ENCODE measurements around the gene RAMACL.

The RAMACL gene

DNA sequence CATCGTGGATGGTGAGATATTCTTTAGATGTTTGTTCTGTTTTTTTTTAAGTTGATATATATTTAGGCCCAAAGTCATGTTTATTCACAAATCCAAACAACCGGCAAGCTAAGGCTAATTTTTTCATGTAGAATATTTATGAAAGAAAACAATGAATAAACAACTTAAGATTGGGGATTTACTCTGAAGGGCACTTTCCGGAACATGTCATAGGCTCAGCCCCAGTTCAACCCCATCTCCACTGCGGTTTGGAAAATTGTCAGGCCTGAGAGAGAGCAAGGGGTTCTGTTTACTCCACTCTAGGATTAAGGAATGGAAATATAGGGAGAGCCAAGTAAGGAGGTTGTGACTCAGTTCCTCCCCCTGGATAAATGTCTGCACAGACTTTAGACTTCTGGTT lies 22.3 kb upstream of the RAMACL start:
- CTCF ChIA-PET: no interaction called here
- POLR2A ChIA-PET: no interaction called here
- DNase-seq (ENCODE audit: low read depth, low spot score): no peak
- no peak overlapping the region for H3K4me3 ChIP-seq (ENCODE audit: low read depth, low read length)
- TF ChIP-seq, protein P1, sequence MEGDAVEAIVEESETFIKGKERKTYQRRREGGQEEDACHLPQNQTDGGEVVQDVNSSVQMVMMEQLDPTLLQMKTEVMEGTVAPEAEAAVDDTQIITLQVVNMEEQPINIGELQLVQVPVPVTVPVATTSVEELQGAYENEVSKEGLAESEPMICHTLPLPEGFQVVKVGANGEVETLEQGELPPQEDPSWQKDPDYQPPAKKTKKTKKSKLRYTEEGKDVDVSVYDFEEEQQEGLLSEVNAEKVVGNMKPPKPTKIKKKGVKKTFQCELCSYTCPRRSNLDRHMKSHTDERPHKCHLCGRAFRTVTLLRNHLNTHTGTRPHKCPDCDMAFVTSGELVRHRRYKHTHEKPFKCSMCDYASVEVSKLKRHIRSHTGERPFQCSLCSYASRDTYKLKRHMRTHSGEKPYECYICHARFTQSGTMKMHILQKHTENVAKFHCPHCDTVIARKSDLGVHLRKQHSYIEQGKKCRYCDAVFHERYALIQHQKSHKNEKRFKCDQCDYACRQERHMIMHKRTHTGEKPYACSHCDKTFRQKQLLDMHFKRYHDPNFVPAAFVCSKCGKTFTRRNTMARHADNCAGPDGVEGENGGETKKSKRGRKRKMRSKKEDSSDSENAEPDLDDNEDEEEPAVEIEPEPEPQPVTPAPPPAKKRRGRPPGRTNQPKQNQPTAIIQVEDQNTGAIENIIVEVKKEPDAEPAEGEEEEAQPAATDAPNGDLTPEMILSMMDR (IDR thresholded peaks at IDR 0.05; ENCODE audit: insufficient read depth, low read length, missing control alignments): no peak

DNA sequence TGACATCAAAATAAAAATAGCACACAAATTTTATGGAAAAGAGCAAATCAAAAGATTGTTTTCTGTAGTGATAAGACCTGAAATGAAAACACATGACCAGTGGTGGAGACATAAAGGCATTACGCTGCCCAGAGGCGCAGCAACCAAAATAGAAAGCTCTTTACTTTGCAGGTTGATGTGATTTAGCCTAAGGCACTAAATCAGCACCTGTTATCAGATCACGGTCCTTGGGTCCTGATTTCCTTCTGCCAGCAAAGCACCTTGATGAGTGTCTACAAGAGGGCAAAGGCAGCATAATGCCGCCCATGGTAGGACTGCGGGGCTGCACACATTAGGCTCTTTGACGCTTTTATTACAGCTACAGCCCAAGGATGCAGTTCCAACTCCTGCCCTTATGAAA lies 19.3 kb upstream of the RAMACL start:
- ChIA-PET POLR2A (no interaction called here), CTCF (interaction anchor here (0.8 kb wide), 1 partner anchor 14 kb away, joined by 3 read pairs; no protein-coding TSS in a partner anchor)
- no peak for DNase-seq (ENCODE audit: low read depth, low spot score)
- TF ChIP-seq, protein P1 (IDR thresholded peaks at IDR 0.05; ENCODE audit: insufficient read depth, low read length, missing control alignments): no peak
- no peak overlapping the region for H3K4me3 ChIP-seq (ENCODE audit: low read depth, low read length)

DNA sequence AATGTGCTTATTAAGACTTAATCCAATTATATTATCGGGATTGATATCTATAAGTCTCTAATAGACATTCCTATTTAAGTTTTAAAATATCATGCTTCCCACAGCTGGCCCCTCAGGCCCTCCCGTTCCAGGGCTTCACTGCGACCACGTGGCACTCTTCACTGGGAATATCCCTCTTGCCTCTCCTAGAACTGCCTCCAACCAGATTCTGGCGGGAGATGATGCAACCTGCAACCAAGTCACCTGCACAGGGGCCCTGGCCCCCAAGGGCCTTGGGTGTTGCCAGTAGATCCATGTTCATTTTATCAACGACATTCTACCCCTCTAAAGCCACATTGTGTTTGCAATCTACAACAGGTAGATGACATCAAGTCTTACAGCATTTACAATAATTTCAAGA lies 18.4 kb upstream of the RAMACL start:
- TF ChIP-seq, protein P1 (IDR thresholded peaks at IDR 0.05; ENCODE audit: insufficient read depth, low read length, missing control alignments): no peak
- POLR2A ChIA-PET: no interaction called here
- DNase-seq (ENCODE audit: low read depth, low spot score): no peak
- H3K4me3 ChIP-seq (ENCODE audit: low read depth, low read length): no peak overlapping the region
- CTCF ChIA-PET: no interaction called here

DNA sequence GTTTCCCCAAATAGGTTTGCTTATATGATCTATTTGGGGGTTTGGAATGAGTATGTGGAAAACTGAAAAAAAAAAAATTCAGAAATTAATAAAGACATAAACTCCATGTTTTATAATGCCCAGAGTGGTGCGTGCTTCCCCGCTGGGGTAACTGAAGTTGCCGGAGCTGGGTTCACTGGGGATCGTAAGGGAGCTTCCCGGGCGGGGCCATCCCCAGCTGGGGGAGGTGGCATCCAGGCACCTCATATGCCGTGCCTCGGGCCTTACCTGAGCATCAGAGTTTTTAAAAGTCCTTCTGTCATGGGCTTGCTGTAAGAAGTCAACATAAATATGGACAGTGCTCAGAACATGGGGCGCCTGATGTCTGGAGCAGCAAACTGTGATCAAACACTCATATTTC lies 17.9 kb upstream of the RAMACL start:
- no peak overlapping the region for H3K4me3 ChIP-seq (ENCODE audit: low read depth, low read length)
- TF ChIP-seq, protein P1 (IDR thresholded peaks at IDR 0.05; ENCODE audit: insufficient read depth, low read length, missing control alignments): no peak
- ChIA-PET CTCF (no interaction called here), POLR2A (no interaction called here)
- no peak for DNase-seq (ENCODE audit: low read depth, low spot score)

DNA sequence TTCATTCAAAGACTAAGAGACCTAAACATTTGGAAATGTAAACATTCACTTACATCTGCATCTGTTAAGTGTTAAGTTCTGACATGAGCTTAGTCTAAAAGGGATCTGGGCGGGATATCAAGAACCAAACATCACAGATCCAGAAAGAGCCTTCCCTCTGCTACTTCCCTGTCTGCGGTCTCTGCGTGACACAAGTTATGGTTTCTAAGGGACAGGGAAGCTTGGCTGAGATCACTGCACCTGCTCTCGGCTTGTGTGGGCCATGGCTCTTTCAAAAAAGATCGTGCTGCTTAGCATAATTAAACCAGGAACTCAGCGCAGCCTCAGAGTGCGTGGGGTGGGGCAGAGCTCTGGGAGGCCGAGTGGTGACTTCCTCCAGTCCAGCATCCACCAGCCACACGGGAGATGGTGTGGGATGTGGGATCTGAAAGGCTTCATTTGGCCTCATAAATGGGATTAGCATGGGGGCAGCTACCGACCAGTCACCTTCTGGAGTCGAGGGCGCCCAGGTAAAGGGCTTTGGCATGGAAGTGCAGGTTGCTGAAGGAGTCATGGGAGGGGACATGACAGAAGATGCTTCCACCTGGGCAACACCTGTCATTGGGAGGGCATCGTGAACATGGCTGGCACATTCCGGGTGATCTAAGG lies 16.7 kb upstream of the RAMACL start:
- POLR2A ChIA-PET: no interaction called here
- H3K4me3 ChIP-seq (ENCODE audit: low read depth, low read length): no peak overlapping the region
- DNase-seq (ENCODE audit: low read depth, low spot score): no peak
- TF ChIP-seq, protein P1 (IDR thresholded peaks at IDR 0.05; ENCODE audit: insufficient read depth, low read length, missing control alignments): no peak
- CTCF ChIA-PET: interaction anchor here (0.7 kb wide), 1 partner anchor 15 kb away, joined by 3 read pairs; no protein-coding TSS in a partner anchor

DNA sequence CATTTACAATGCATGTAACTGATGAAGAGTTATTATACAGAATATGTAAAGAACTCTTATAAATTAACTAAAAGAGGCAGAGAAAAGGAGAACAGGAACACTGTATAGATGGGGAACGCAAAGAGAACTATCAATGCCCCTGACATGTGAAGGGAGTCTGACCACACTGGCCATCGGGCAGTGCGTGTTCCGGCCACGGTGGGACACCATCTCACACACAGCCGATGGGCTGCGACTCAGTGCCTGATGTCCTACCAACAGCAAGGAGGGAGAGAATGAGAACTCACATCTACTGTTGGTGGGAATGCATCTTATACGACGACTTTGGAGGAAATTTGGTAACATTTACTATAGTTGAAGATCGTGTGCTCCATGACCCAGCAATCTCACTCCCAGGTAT lies 15.5 kb upstream of the RAMACL start:
- no peak for DNase-seq (ENCODE audit: low read depth, low spot score)
- ChIA-PET CTCF (interaction anchor here (1.5 kb wide), 1 partner anchor 13 kb away, joined by 3 read pairs; no protein-coding TSS in a partner anchor), POLR2A (no interaction called here)
- TF ChIP-seq, protein P1 (IDR thresholded peaks at IDR 0.05; ENCODE audit: insufficient read depth, low read length, missing control alignments): no peak
- no peak overlapping the region for H3K4me3 ChIP-seq (ENCODE audit: low read depth, low read length)

Measured in AG04449 (cell line).